GM12801 (cell line): ENCODE data around the gene BOK.

ENCODE experiments used
- TF ChIP-seq, protein P1 (sequence below): IDR thresholded peaks from one replicate; pipeline ENCODE4 v1.5.1; 2011; ENCODE audit warnings: control low read depth; ENCODE audit not compliant: insufficient read length; ENCODE audit errors: extremely low read depth

The BOK gene

DNA sequence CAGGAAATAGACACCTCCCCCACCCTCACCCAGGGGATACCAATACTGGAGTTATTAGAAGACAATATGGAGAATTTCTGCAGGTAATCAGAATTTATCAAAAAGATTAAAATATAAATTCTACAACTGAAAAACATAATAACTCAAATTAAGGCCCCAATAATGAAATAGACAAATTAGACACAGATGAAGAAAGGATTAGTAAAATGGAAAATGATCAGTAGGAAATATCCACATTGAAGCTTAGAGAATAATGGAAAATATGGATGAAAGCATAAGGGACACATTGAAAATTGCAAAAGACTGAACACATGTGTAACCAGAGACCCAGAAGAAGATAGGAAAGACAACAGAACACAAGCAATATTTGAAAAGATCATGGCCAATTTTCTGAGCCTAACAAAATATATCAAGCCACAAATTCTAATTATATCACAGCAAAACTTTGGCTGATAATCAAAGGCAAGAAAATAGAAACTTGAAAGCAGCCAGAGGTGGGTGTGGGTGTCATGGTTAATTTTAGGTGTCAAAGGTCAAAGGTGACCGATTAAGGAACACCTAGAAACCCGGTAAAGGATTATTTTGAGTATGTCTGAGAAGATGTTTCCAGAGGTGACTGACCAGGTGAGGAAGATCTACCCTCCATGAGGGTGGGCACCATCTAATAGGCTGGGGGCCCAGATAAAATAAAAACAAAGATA is 28.2 kb downstream of the BOK start:
- TF ChIP-seq, protein P1, sequence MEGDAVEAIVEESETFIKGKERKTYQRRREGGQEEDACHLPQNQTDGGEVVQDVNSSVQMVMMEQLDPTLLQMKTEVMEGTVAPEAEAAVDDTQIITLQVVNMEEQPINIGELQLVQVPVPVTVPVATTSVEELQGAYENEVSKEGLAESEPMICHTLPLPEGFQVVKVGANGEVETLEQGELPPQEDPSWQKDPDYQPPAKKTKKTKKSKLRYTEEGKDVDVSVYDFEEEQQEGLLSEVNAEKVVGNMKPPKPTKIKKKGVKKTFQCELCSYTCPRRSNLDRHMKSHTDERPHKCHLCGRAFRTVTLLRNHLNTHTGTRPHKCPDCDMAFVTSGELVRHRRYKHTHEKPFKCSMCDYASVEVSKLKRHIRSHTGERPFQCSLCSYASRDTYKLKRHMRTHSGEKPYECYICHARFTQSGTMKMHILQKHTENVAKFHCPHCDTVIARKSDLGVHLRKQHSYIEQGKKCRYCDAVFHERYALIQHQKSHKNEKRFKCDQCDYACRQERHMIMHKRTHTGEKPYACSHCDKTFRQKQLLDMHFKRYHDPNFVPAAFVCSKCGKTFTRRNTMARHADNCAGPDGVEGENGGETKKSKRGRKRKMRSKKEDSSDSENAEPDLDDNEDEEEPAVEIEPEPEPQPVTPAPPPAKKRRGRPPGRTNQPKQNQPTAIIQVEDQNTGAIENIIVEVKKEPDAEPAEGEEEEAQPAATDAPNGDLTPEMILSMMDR: no peak

DNA sequence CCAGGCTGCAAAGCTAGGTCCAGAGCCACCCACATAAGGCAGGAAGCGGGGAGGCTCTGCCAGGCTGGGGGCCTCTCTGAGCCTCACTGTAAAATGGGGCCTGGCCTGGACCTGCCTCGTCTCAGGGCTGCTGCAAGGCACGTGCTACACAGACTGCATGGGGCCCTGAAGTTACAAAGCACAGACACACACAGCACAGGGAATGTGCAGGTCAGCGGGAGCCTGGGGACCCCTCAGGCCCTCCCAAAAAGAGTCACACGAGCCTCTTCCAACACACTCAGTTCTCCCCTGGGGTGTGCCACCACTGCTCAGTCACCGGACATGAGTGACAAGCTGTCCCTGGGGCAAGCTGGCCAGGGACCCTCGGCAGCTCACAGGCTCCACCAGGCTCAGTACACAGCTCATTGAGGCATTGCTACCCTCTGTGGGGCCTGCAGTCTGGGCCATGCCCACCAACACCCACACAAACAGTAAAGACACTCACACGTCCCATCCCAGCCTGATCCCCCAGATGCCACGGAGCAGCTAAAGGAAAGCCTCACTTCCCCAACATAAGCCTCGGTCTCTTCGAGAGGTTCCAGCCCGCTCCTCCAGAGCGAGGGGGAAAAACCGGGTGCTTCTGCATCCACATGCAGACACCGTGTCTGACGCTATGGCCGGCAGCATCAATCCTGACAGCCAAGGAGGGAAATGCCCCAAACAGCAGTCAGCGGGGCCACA is 33.7 kb downstream of the BOK start:
- TF ChIP-seq, protein P1: no peak

DNA sequence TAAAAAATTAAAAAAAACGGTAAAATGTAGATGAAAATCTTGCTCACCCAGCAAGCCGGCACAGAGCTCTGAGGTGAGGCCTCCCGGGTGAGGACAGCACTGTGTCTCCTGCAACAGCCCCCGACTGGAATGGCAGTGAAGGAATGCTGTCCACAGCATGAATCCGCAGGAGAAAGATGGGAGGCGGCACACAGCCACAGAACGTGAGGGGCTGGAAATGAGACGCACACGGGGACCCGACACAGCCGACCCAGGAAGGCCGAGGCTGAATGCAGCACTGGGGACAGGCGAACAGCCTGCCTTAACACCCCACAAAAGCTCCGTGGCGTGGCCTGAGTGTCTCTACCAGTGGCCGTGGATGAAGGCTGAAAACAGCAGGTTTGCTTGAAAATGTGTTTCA is 34.7 kb downstream of the BOK start:
- TF ChIP-seq, protein P1: no peak

DNA sequence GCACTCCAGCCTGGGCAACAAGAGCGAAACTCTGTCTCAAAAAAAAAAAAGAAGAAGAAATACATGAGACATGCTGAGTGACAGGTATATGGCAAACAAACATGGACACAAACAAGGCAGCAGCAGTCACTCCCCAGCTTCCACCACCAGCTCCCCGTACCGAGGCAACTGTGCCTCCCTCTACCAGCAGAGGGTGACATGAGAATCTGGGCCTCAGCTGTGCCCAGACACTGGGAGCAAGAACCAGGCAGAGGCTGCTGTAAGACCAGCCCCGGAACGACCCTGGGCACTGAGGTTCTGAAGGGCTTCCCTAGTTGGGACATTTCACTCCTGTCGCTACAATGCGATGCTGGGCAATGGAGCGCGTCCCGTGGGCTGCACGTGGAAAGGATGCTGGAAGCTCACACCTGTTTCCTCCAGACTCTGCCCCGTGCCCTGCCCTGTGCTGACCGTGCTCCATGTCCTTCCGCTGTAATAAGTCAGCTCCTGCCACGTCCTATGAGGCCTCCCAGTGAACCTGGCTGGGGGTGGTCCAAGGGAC is 37.1 kb downstream of the BOK start:
- TF ChIP-seq, protein P1: no peak

DNA sequence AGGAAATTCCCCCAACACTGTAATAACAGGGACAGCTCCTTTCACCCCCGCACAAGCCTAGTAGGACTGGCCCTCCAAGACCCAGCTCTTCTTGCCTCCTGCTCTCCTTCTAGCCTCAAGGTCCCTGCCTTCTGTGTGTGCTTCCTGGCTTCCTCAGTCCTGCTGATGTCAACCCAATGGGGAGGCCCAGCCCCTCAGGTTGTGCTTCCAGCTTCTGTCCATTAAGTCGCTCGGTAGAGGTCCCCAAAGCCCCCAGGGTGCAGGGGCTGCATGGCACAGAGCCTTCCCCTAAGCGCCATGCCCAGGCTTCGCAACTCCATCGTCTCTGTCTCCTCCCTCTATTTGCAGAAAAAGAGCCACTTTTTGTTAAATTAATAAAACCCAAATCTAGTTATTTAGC is 39.0 kb downstream of the BOK start:
- TF ChIP-seq, protein P1: no peak

DNA sequence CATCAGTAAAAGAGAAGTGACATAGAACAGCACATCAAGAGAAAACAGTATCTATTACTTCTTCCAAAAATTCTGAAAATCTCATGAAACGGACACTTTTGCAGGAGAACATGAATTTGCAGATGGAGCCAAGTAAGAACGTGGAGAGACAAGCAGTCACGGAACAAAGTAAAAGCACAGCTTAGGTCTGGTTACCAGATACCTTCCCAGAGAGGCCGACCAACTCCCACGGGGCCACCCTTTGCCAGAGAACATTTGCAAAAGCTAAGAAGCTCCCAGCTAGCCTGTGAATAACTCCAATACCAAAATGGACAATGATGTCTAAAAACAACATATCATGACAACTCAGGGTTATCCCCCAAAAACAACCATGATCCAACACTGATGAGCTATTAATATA is 39.5 kb downstream of the BOK start:
- TF ChIP-seq, protein P1: no peak

DNA sequence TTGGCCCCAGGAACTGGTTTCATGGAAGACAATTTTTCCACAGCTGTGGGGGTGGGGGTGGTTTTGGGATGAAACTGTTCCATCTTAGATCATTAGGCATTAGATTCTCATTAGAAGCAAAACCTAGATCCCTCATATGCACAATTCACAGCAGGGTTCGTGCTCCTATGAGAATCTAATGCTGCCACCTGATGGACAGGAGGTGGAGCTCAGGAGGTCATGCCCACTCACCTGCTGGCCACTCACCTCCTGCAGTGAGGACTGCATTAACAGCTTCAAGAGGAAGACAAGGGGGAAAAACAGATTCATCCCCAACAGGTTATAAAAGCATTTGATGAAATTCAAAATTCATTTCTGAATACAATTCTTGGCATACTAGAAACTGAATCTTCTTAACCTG is 39.9 kb downstream of the BOK start:
- TF ChIP-seq, protein P1: no peak
